ENCODE measurements around the gene RNF14.

DNA sequence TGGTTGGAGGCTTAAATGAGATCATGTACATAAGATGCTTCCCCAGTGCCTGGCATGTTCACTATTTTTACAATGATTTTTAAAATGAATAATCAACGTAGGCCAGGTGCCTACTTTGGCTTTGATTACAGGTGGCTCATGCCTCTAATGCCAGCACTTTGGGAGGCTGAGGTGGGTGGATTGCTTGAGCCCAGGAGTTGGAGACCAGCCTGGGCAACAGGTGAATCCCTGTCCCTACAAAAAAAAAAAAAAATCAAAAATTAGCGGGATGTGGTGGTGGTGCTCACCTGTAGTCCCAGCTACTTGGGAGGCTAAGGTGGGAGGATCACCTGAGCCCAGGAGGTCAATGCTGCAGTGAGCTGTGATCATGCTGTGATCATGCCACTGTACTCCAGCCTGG is 20.1 kb upstream of the RNF14 start:
- TF ChIP-seq, protein P1, sequence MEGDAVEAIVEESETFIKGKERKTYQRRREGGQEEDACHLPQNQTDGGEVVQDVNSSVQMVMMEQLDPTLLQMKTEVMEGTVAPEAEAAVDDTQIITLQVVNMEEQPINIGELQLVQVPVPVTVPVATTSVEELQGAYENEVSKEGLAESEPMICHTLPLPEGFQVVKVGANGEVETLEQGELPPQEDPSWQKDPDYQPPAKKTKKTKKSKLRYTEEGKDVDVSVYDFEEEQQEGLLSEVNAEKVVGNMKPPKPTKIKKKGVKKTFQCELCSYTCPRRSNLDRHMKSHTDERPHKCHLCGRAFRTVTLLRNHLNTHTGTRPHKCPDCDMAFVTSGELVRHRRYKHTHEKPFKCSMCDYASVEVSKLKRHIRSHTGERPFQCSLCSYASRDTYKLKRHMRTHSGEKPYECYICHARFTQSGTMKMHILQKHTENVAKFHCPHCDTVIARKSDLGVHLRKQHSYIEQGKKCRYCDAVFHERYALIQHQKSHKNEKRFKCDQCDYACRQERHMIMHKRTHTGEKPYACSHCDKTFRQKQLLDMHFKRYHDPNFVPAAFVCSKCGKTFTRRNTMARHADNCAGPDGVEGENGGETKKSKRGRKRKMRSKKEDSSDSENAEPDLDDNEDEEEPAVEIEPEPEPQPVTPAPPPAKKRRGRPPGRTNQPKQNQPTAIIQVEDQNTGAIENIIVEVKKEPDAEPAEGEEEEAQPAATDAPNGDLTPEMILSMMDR (IDR thresholded peaks at IDR 0.05): no peak
- TF ChIP-seq POLR2A (IDR thresholded peaks at IDR 0.05) (no peak), EP300 (IDR thresholded peaks at IDR 0.05) (no peak)
